Fibroblast of the aortic adventitia (primary cell): Measurements from ENCODE around the gene COG7. TPM values are rescaled to one million over a fixed set of nuclear protein-coding genes. Genes with fewer than 3 reads are reported as not detected.

Experiments
- DNase-seq: peaks from one replicate; pipeline ENCODE4 v3.0.0-alpha.2; 2010; ENCODE audit warnings: low read depth
- H3K4me3 ChIP-seq: 2 replicates; pipeline ENCODE4 v1.5.1; 2011; ENCODE audit warnings: low read depth, mild to moderate bottlenecking, control low read depth, low read length, moderate library complexity
- total RNA-seq: library from RNA; depleted of rRNA; stranded (reverse); fragments of >200 nt; gene quantifications from 2 replicates; pipeline ENCODE4 v1.2.3, GENCODE V29; 2012; ENCODE audit warnings: low replicate concordance
- TF ChIP-seq, protein P1 (sequence below): IDR thresholded peaks from 2 replicates; pipeline ENCODE4 v1.5.1; 2011; ENCODE audit warnings: mild to moderate bottlenecking, low read length, control low read depth, inconsistent platforms; ENCODE audit not compliant: insufficient read depth

Gene COG7
- total RNA-seq, 1 donor: 18.9 TPM

- no peak for DNase-seq
- no peak overlapping the region for H3K4me3 ChIP-seq
- TF ChIP-seq, protein P1, sequence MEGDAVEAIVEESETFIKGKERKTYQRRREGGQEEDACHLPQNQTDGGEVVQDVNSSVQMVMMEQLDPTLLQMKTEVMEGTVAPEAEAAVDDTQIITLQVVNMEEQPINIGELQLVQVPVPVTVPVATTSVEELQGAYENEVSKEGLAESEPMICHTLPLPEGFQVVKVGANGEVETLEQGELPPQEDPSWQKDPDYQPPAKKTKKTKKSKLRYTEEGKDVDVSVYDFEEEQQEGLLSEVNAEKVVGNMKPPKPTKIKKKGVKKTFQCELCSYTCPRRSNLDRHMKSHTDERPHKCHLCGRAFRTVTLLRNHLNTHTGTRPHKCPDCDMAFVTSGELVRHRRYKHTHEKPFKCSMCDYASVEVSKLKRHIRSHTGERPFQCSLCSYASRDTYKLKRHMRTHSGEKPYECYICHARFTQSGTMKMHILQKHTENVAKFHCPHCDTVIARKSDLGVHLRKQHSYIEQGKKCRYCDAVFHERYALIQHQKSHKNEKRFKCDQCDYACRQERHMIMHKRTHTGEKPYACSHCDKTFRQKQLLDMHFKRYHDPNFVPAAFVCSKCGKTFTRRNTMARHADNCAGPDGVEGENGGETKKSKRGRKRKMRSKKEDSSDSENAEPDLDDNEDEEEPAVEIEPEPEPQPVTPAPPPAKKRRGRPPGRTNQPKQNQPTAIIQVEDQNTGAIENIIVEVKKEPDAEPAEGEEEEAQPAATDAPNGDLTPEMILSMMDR: no peak
Observed at GRCh38 chr16:23380501-23380951, 72.5 kb downstream of the COG7 start.

DNA sequence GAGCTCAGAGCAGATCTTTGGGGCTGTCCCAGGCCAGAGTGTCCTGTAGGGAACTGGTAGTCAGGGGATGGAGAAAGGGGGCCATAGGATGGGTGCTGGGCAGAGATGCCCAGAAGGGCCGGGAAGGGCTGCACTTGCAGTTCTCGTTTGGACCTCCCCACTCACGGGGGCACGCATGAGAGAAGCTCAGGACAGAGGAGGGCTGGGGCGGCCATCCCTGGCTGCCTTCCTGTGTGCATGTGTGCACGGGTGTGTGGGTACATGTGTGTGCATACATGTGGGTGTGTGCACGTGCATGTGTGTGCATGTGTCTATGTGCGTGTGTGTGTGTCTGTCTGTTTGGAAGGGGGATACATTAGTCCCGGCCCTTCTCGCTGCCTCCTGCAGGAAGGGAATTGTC, 73.3 kb downstream of the COG7 start:
- no peak for DNase-seq
- H3K4me3 ChIP-seq: no peak overlapping the region
- TF ChIP-seq, protein P1: no peak

- DNase-seq: no peak
- H3K4me3 ChIP-seq: no peak overlapping the region
- TF ChIP-seq, protein P1: no peak
Observed at GRCh38 chr16:23378921-23379320, 74.1 kb downstream of the COG7 start.

DNA sequence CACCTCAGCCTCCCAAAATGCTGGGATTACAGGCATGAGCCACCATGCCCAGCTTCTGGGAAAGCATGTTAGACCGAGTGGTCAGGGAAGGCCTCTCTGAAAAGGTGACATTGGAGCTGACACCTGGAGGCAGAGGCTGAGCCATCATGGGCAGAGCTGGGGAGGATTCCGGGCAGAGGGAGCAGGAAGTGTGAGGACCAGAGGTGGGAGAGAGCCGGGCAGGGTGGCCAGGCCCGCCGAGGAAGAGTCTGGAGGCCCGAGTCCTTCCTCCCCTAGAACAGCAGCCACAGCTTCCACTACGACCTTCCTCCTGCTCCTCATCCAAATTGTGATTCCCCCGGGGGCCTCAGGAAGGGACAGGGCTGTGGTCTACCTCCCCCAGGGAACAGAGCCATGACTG, 74.7 kb downstream of the COG7 start:
- no peak for DNase-seq
- TF ChIP-seq, protein P1: no peak
- no peak overlapping the region for H3K4me3 ChIP-seq

DNA sequence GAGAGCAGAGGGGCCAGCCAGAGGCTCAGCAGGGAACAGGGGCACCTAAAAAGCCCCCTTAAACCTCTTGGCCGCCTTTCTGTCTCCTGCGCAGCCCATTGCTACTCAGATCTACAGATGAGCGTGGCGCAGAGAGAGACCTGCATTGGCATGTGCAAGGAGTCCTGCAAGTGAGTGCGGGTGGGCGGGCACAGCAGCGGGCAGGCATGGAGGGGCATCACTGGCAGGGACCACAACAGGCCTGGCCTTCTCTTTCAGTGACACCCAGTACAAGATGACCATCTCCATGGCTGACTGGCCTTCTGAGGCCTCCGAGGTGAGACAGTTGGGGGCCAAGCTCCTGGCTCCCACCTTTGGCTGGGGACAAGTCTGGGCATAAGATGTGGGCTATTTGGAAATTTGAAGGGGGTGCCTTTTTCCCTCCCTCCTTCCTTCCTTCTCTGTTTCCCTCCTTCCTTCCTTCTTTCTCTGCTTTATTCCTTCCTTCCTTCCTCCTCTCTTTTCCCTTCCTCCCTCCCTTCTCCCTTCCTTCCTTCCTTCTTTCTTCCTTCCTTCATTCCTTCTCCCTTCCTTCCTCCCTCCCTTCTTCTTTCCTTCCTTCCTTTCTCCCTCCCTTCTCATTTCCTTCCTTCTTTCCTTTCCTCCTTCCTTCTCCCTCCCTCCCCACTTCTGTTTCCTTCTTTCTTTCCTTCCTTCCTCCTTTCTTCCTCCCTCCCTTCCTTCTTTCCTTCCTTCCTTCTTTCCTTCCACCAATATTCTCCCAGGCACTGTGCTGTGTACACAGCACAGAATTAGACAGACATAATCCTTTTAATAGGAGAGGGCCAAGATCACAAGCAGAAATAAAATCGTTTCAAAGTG, 75.7 kb downstream of the COG7 start:
- no peak for DNase-seq
- TF ChIP-seq, protein P1: no peak
- no peak overlapping the region for H3K4me3 ChIP-seq

DNA sequence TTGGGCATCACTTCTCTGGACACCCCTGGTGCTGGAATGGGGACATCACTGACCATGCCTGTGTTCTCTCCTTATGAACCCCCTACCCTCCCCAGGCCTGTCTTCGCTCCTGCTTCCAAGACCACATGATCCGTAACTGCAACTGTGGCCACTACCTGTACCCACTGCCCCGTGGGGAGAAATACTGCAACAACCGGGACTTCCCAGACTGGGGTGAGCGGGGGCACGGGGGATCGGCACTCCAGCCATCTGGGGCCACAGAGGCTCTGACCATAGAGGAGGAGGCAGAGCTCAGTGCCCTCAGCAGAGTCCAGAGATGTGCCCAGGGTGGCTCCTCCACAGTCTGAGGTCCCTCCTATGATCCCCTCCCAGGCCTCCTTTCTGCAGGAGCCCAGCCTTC, 77.3 kb downstream of the COG7 start:
- DNase-seq: no peak
- no peak overlapping the region for H3K4me3 ChIP-seq
- TF ChIP-seq, protein P1: no peak
